GM10266 (cell line): ENCODE results near the gene COL6A6.

Source experiments
- DNase-seq: peaks from one replicate; pipeline ENCODE4 v3.0.0; 2012; ENCODE audit errors: extremely low spot score
- TF ChIP-seq, protein P1 (sequence below): IDR thresholded peaks from 2 replicates; pipeline ENCODE4 v1.5.1; 2012; ENCODE audit warnings: mild to moderate bottlenecking, low read depth; ENCODE audit not compliant: control insufficient read depth, insufficient read depth; ENCODE audit errors: missing control alignments

COL6A6 gene

GRCh38 chr3:130488769-130489450 is 28.1 kb upstream of the COL6A6 start:
- DNase-seq: no peak
- TF ChIP-seq, protein P1, sequence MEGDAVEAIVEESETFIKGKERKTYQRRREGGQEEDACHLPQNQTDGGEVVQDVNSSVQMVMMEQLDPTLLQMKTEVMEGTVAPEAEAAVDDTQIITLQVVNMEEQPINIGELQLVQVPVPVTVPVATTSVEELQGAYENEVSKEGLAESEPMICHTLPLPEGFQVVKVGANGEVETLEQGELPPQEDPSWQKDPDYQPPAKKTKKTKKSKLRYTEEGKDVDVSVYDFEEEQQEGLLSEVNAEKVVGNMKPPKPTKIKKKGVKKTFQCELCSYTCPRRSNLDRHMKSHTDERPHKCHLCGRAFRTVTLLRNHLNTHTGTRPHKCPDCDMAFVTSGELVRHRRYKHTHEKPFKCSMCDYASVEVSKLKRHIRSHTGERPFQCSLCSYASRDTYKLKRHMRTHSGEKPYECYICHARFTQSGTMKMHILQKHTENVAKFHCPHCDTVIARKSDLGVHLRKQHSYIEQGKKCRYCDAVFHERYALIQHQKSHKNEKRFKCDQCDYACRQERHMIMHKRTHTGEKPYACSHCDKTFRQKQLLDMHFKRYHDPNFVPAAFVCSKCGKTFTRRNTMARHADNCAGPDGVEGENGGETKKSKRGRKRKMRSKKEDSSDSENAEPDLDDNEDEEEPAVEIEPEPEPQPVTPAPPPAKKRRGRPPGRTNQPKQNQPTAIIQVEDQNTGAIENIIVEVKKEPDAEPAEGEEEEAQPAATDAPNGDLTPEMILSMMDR: no peak

- no peak for DNase-seq
- TF ChIP-seq, protein P1: no peak
Measured at GRCh38 chr3:130490241-130490640, 26.7 kb upstream of the COL6A6 start.

GRCh38 chr3:130491431-130491830 is 25.5 kb upstream of the COL6A6 start:
- DNase-seq: no peak
- TF ChIP-seq, protein P1: no peak

- TF ChIP-seq, protein P1: no peak
- DNase-seq: no peak
Measured at GRCh38 chr3:130504701-130505100, 12.3 kb upstream of the COL6A6 start.

DNA sequence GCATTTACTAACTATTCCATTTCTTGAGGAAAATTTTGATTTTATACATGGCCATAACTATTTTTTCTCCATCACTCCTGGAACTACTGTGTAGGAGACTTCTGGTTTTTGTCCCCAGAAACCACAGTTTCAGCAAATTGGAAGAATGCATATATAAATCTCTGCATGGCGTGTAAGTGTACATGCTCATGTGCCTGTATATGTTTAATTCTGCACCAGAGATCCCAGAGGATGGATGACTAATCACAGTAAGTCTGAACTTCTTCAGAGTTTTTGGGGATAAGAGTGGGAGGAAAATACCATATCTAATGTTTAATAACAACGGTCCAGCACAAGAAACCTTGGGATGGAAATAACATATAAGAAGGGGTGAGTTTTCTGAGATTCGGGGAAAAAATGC is 10.9 kb upstream of the COL6A6 start:
- TF ChIP-seq, protein P1: no peak
- DNase-seq: no peak

DNA sequence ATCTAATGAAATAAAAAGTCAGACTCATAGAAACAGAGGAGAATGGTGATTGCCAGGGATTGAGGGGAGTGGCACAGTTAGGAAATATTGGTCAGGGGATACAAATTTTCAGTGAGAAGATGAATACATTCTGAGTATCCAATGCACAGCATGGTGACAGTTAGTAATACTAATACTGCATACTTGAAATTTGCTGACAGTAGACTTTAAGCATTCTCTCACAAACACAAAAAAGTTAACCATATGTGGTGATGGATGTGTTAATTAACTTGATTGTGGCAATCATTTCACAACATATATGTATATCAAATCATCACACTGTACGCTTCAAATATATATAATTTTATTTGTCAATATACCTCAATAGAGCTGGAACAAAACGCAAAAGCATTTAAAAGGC is 9.2 kb upstream of the COL6A6 start:
- TF ChIP-seq, protein P1: no peak

DNA sequence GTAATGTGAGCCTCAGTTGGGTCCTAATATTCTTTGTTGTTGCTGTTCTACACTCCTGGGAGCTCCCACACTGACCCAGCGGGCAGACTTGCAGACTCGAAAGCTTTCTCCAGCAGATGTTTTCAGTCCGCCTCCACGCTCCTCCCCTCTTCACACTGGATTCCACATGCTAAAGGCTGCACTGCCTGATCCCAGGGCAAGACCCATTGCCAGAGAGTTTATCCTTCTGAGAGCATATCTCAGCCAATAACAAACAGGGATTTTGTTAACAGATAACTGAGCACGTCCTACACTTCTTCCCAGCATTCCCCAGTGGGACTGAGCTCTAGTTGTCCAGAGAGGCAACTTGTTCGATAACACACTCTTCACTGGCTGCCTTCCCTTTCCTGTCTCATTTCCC is 8.0 kb upstream of the COL6A6 start:
- TF ChIP-seq, protein P1: no peak
- no peak for DNase-seq

More for the DNA sequence above, 9.2 kb upstream of the COL6A6 start:
- no peak for DNase-seq
